Measurements from ENCODE around the gene LRRTM2. TPM values are rescaled to one million over a fixed set of nuclear protein-coding genes. Genes with fewer than 3 reads are reported as not detected.
"Not testable (repeated sequence)": the region's sequence is repeated elsewhere in the genome, so short reads cannot be mapped to it uniquely, and the experiment has no call there.

LRRTM2 gene
- total RNA-seq = 0.09 to 0.18 TPM (median 0.13 TPM) in 3 replicates

- H3K36me3 Mint-ChIP-seq = peaks cover 19% of the 10 kb centered on the region
- H3K27me3 Mint-ChIP-seq (ENCODE audit: low read depth) = no peaks in the 10 kb centered on the region
- no peak for TF ChIP-seq CTCF (IDR thresholded peaks at IDR 0.05; ENCODE audit: unreplicated experiment)
- H3K4me3 Mint-ChIP-seq = no peak within 1 kb of the TSS
- peaks cover 5% of the 10 kb centered on the region for H3K9me3 Mint-ChIP-seq
- peaks cover 54% of the 10 kb centered on the region for H3K4me1 Mint-ChIP-seq
- peak within 1 kb of the TSS; percentile 74 for H3K27ac Mint-ChIP-seq
- no peak for DNase-seq (ENCODE audit: low spot score in 2 of 2, unreplicated experiment in 2 of 2)
Measured at GRCh38 chr5:138874771-138875551, at the start of gene LRRTM2. Gene LRRTM2 (minus strand): TSS chr5:138875335. CDS start chr5:138874911, 424 bp downstream.

GRCh38 chr5:138922494-138922893 lies 47.4 kb upstream of the LRRTM2 start:
- no peak for DNase-seq (ENCODE audit: low spot score in 2 of 2, unreplicated experiment in 2 of 2)
- Mint-ChIP-seq H3K4me3 (no peak overlapping the region), H3K4me1 (peaks cover 7% of the 10 kb centered on the region), H3K36me3 (peaks cover 38% of the 10 kb centered on the region), H3K27me3 (ENCODE audit: low read depth) (no peaks in the 10 kb centered on the region), H3K27ac (peak overlapping the region; percentile 52), H3K9me3 (no peaks in the 10 kb centered on the region)
- TF ChIP-seq CTCF (IDR thresholded peaks at IDR 0.05; ENCODE audit: unreplicated experiment) = no peak

GRCh38 chr5:138921362-138921761 lies 46.2 kb upstream of the LRRTM2 start:
- not testable (repeated sequence) for H3K4me3 Mint-ChIP-seq; H3K4me1 Mint-ChIP-seq; H3K9me3 Mint-ChIP-seq; H3K27me3 Mint-ChIP-seq (ENCODE audit: low read depth); DNase-seq (ENCODE audit: low spot score in 2 of 2, unreplicated experiment in 2 of 2)
- peaks cover 29% of the 10 kb centered on the region for H3K36me3 Mint-ChIP-seq
- H3K27ac Mint-ChIP-seq = peak overlapping the region; percentile 27

- Mint-ChIP-seq H3K9me3 (no peaks in the 10 kb centered on the region), H3K27ac (no peak overlapping the region), H3K4me3 (no peak overlapping the region), H3K27me3 (ENCODE audit: low read depth) (no peaks in the 10 kb centered on the region), H3K4me1 (peaks cover 7% of the 10 kb centered on the region), H3K36me3 (peaks cover 30% of the 10 kb centered on the region)
- no peak for TF ChIP-seq CTCF (IDR thresholded peaks at IDR 0.05; ENCODE audit: unreplicated experiment)
- no peak for DNase-seq (ENCODE audit: low spot score in 2 of 2, unreplicated experiment in 2 of 2)
Measured at GRCh38 chr5:138920181-138920580, 45.0 kb upstream of the LRRTM2 start.

- DNase-seq (ENCODE audit: low spot score in 2 of 2, unreplicated experiment in 2 of 2) = no peak
- Mint-ChIP-seq H3K9me3 (no peaks in the 10 kb centered on the region), H3K4me1 (peaks cover 7% of the 10 kb centered on the region), H3K36me3 (peaks cover 32% of the 10 kb centered on the region), H3K27me3 (ENCODE audit: low read depth) (no peaks in the 10 kb centered on the region), H3K27ac (peak overlapping the region; percentile 61), H3K4me3 (no peak overlapping the region)
- TF ChIP-seq CTCF (IDR thresholded peaks at IDR 0.05; ENCODE audit: unreplicated experiment) = no peak
Measured at GRCh38 chr5:138918686-138919085, 43.6 kb upstream of the LRRTM2 start.

- H3K4me3 Mint-ChIP-seq = no peak overlapping the region
- DNase-seq (ENCODE audit: low spot score in 2 of 2, unreplicated experiment in 2 of 2) = no peak
- TF ChIP-seq CTCF (IDR thresholded peaks at IDR 0.05; ENCODE audit: unreplicated experiment) = no peak
- no peaks in the 10 kb centered on the region for H3K9me3 Mint-ChIP-seq
- no peak overlapping the region for H3K27ac Mint-ChIP-seq
- H3K4me1 Mint-ChIP-seq = peaks cover 12% of the 10 kb centered on the region
- peaks cover 35% of the 10 kb centered on the region for H3K36me3 Mint-ChIP-seq
- no peaks in the 10 kb centered on the region for H3K27me3 Mint-ChIP-seq (ENCODE audit: low read depth)
Measured at GRCh38 chr5:138914338-138914737, 39.2 kb upstream of the LRRTM2 start.
